Adrenal gland (tissue), 5 donors: ENCODE data around the gene TTC34.

Experiments used
- CTCF ChIP-seq, 6 experiments: fragments of 450-650 bp in 4 of 6; fragments of 200-600 bp in 2 of 6; sonication (generic) in 1 of 6; IDR thresholded peaks; 1 replicate in 5 of 6; 2 replicates in 1 of 6; pipeline versions ENCODE4 v1.5.1 to v1.8.0; 2016 to 2021; ENCODE audit warnings: antibody characterized with exemption in 6 of 6, mild to moderate bottlenecking in 2 of 6, moderate library complexity in 1 of 6
- POLR2A ChIP-seq, 2 donors: fragments of 450-650 bp; IDR thresholded peaks; one replicate each; pipeline ENCODE4 v1.6.1; 2017; ENCODE audit warnings: antibody characterized with exemption in 2 of 2, mild to moderate bottlenecking in 2 of 2, moderate library complexity in 1 of 2
- donor health status: DM: no; HTN: no; CAD: no.

GRCh38 chr1:2643414-2644077, 157.9 kb downstream of the TTC34 start:
- TF ChIP-seq CTCF (IDR thresholded peaks at IDR 0.05), result peak in 2 of 6 experiments; percentile 1 to 29
- no peak for TF ChIP-seq POLR2A (IDR thresholded peaks at IDR 0.05)
